ENCODE data around the gene ELL2. TPM values are rescaled to one million over a fixed set of nuclear protein-coding genes. Genes with fewer than 3 reads are reported as not detected.
A peak's percentile ranks its signal among the peaks of the same experiment; 100 is the strongest.
"Not testable (repeated sequence)": the region's sequence is repeated elsewhere in the genome, so short reads cannot be mapped to it uniquely, and the experiment has no call there.

Gene ELL2
- total RNA-seq, 1 experiment from 2014 or later = 14.4 TPM

GRCh38 chr5:95856501-95856981 lies 105.1 kb downstream of the ELL2 start:
- no peak for DNase-seq
- Histone ChIP-seq H3K36me3 (replicated peaks; ENCODE audit: control insufficient read depth, insufficient read depth, low read length) (no peaks in the 10 kb centered on the region), H3K4me3 (ENCODE audit: insufficient read depth, low read depth, low read length) (no peak overlapping the region), H3K27me3 (ENCODE audit: control insufficient read depth, insufficient read depth, low read length) (no peaks in the 10 kb centered on the region)

DNA sequence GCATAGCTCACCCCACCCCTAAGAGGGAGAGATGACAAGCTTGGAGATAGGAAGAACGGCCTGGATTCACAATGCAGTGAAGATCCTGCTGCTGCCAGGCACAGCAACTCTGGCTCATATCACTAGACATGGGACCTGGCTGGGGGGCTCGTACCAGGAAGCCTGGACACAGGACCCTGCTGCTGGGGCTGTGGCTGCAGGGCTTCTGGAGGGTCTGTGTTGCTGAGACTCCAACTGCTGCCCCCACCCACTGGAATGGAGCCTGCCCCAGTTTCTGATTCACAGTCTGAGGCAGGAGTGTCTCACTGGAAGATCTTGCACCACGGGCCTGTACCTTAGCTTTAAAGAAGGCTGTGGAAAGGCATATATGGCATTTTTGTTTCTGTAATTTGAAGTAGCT lies 108.2 kb downstream of the ELL2 start:
- no peak overlapping the region for H3K4me3 ChIP-seq (ENCODE audit: insufficient read depth, low read depth, low read length)
- H3K36me3 ChIP-seq (replicated peaks; ENCODE audit: control insufficient read depth, insufficient read depth, low read length) = no peaks in the 10 kb centered on the region
- DNase-seq = no peak
- no peaks in the 10 kb centered on the region for H3K27me3 ChIP-seq (ENCODE audit: control insufficient read depth, insufficient read depth, low read length)

DNA sequence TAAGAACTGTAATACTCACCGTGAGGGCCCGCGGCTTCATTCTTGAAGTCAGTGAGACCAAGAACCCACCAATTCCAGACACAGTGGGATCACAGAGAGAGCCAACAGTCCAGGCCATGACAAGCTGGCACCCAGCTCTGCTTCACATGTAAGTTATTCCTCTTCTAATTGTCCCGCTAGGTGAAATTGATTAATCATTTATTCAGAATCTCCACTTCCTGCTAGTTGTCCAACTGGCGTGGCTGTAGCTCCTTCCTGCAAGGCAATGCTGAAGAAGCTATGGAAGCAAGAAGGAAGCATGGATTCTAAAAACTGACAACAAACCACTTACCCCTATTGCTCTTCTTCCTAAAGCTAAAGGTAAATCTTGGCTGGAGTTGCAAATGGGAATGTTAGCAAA lies 109.1 kb downstream of the ELL2 start:
- Histone ChIP-seq H3K36me3 (replicated peaks; ENCODE audit: control insufficient read depth, insufficient read depth, low read length) (no peaks in the 10 kb centered on the region), H3K27me3 (ENCODE audit: control insufficient read depth, insufficient read depth, low read length) (no peaks in the 10 kb centered on the region), H3K4me3 (ENCODE audit: insufficient read depth, low read depth, low read length) (no peak overlapping the region)
- DNase-seq = no peak

DNA sequence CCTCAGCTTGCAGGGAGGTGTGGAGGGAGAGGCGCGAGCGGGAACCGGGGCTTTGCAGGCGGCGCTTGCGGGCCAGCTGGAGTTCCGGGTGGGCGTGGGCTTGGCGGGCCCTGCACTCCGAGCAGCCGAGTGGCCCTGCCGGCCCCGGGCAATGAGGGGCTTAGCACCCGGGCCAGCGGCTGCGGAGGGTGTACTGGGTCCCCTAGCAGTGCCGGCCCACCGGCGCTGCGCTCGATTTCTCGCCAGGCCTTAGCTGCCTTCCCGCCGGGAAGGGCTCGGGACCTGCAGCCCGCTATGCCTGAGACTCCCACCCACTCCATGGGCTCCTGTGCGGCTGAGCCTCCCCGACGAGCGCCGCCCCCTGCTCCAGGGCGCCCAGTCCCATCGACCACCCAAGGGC lies 110.5 kb downstream of the ELL2 start:
- not testable (repeated sequence) for DNase-seq; H3K27me3 ChIP-seq (ENCODE audit: control insufficient read depth, insufficient read depth, low read length); H3K36me3 ChIP-seq (replicated peaks; ENCODE audit: control insufficient read depth, insufficient read depth, low read length); H3K4me3 ChIP-seq (ENCODE audit: insufficient read depth, low read depth, low read length)

DNA sequence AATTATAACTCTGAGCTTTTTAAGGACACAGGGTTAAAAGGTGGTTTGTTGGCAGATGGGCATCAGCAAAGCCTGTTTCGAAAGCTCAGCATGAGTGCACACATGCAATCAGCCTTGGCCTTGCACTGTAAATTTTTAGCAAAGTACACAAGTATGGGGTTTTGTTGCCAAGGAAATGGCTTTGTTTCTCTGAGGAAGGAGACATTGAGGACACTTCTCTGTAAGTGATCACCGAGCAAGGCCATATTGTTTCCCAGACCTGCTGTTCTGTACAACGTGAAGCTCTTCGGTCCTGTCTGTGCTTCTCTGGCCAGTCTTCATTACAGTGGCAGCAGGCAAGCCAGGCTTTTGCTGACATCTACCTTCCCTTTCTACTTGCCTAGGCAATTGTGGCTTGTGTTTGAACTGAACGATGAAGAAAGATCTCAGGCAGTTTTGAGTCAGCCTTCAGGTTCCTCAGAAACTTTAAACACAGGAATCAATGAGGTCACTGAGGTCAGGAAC lies 111.2 kb downstream of the ELL2 start:
- no peak for DNase-seq
- no peaks in the 10 kb centered on the region for H3K36me3 ChIP-seq (replicated peaks; ENCODE audit: control insufficient read depth, insufficient read depth, low read length)

DNA sequence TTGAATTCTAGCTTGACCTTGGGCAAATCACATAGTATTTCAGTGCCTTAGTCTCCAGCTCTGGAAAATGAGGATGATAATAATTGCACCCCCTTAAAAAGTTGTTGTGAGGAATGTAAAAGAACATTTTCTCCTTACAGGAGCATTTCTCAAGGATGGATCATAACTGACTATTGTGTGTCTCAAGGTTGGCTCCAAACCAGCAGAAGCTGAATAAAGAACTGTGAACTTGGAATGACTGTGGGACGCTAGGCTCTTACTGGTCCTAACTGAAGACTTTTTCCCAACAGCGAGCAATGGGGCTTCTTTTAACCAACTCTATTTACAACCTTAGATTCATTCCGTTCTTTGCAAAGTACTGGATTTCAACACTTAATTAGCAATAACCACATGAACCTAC lies 113.0 kb downstream of the ELL2 start:
- DNase-seq = no peak
- no peaks in the 10 kb centered on the region for H3K27me3 ChIP-seq (ENCODE audit: control insufficient read depth, insufficient read depth, low read length)
- no peak overlapping the region for H3K4me3 ChIP-seq (ENCODE audit: insufficient read depth, low read depth, low read length)
- H3K36me3 ChIP-seq (replicated peaks; ENCODE audit: control insufficient read depth, insufficient read depth, low read length) = no peaks in the 10 kb centered on the region

More for the DNA sequence above, 111.2 kb downstream of the ELL2 start:
- no peak overlapping the region for H3K4me3 ChIP-seq (ENCODE audit: insufficient read depth, low read depth, low read length)
- H3K27me3 ChIP-seq (ENCODE audit: control insufficient read depth, insufficient read depth, low read length) = no peaks in the 10 kb centered on the region

GRCh38 chr5:95847261-95847592 lies 114.4 kb downstream of the ELL2 start:
- no peaks in the 10 kb centered on the region for H3K36me3 ChIP-seq (replicated peaks; ENCODE audit: control insufficient read depth, insufficient read depth, low read length)
- no peaks in the 10 kb centered on the region for H3K27me3 ChIP-seq (ENCODE audit: control insufficient read depth, insufficient read depth, low read length)
- no peak for DNase-seq
- no peak overlapping the region for H3K4me3 ChIP-seq (ENCODE audit: insufficient read depth, low read depth, low read length)

- H3K27me3 ChIP-seq (ENCODE audit: control insufficient read depth, insufficient read depth, low read length) = no peaks in the 10 kb centered on the region
- no peak overlapping the region for H3K4me3 ChIP-seq (ENCODE audit: insufficient read depth, low read depth, low read length)
- peak; percentile 82 for DNase-seq
- H3K36me3 ChIP-seq (replicated peaks; ENCODE audit: control insufficient read depth, insufficient read depth, low read length) = no peaks in the 10 kb centered on the region
Observed at GRCh38 chr5:95846554-95847260, 114.9 kb downstream of the ELL2 start.

- H3K36me3 ChIP-seq (replicated peaks; ENCODE audit: control insufficient read depth, insufficient read depth, low read length) = no peaks in the 10 kb centered on the region
- H3K4me3 ChIP-seq (ENCODE audit: insufficient read depth, low read depth, low read length) = no peak overlapping the region
- H3K27me3 ChIP-seq (ENCODE audit: control insufficient read depth, insufficient read depth, low read length) = no peaks in the 10 kb centered on the region
- no peak for DNase-seq
Observed at GRCh38 chr5:95845391-95845790, 116.3 kb downstream of the ELL2 start.

- Histone ChIP-seq H3K4me3 (ENCODE audit: insufficient read depth, low read depth, low read length) (no peak overlapping the region), H3K27me3 (ENCODE audit: control insufficient read depth, insufficient read depth, low read length) (no peaks in the 10 kb centered on the region), H3K36me3 (replicated peaks; ENCODE audit: control insufficient read depth, insufficient read depth, low read length) (no peaks in the 10 kb centered on the region)
- no peak for DNase-seq
Observed at GRCh38 chr5:95843733-95844223, 117.9 kb downstream of the ELL2 start.

DNA sequence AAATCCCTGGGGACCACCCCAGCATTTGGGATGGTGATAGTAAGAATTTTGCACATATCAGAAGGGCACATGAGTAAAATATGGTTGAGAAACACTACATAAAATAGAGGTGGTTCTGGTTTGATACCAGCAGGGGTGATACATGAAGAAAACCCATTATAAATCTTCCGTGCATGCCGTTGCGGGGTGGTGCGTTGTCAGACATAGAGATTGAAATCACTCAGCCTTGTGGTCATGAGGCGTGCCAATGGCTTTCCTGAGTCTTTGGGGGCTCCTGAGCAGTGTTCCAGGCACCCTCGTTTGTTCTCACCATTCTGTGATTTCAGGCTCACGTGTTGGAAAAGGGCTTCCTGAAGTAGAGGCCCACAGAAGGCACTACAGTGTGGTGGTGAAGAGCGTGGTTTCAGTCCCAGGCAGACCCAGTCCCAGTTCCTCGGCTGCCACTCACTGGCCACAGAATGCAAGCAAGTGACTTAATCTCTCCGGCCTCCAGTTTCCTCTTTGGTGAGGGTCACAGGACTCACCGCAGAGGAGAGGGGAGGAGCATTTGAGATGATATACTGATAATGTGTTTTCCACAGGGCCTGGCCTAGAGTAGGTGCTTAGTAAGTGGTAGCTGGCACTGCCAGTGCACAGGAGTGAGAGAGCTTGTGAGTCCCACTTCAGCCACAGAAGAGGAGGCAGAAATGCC lies 118.7 kb downstream of the ELL2 start:
- Histone ChIP-seq H3K36me3 (replicated peaks; ENCODE audit: control insufficient read depth, insufficient read depth, low read length) (no peaks in the 10 kb centered on the region), H3K4me3 (ENCODE audit: insufficient read depth, low read depth, low read length) (no peak overlapping the region), H3K27me3 (ENCODE audit: control insufficient read depth, insufficient read depth, low read length) (no peaks in the 10 kb centered on the region)
- DNase-seq = no peak

DNA sequence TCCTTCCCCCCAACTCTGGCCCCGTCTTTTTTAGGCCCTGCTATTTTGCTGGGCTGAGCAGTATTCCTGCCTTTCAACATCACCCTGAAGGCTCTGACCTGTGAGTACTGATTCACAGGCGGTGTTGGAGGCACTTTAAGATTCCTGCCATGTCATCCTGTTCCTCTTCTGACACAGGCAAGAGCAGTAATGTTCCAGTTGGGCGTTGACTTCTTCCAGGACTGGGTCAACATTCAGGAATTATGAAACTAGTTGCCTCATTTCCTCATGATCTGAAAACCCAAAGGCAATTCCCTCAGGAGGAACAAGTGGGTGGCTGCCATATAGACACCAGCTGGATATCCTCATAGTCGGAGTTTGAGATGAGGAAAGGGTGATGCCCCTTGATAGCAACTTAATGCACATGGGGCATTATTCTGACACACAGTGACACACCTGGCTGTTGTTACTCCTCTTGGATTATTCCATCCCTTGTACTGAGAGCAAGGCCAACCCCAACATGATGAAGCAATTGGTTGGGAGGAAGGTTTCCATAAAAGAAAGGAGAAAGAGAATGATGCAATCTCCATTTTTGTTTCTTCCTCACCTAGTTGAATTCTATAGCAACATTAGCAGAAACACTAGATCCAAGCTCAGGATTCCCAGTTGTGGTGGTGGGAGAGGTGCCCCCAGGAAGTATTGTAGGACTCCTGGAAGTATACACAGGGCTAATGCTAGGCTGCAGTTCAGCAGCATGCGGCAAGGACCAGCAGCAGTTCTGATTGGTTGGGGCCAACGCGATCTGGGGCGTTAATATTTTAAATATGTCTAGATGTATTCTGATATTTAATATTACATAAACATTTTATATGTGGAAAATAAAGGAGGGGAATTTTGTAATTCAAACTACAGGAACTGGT lies 119.5 kb downstream of the ELL2 start:
- H3K36me3 ChIP-seq (replicated peaks; ENCODE audit: control insufficient read depth, insufficient read depth, low read length) = no peaks in the 10 kb centered on the region
- DNase-seq = no peak
- no peaks in the 10 kb centered on the region for H3K27me3 ChIP-seq (ENCODE audit: control insufficient read depth, insufficient read depth, low read length)
- no peak overlapping the region for H3K4me3 ChIP-seq (ENCODE audit: insufficient read depth, low read depth, low read length)

- Histone ChIP-seq H3K4me3 (ENCODE audit: insufficient read depth, low read depth, low read length) (no peak overlapping the region), H3K36me3 (replicated peaks; ENCODE audit: control insufficient read depth, insufficient read depth, low read length) (no peaks in the 10 kb centered on the region), H3K27me3 (ENCODE audit: control insufficient read depth, insufficient read depth, low read length) (no peaks in the 10 kb centered on the region)
- DNase-seq = no peak
Observed at GRCh38 chr5:95840956-95841705, 120.5 kb downstream of the ELL2 start.

- no peaks in the 10 kb centered on the region for H3K27me3 ChIP-seq (ENCODE audit: control insufficient read depth, insufficient read depth, low read length)
- DNase-seq = no peak
- no peaks in the 10 kb centered on the region for H3K36me3 ChIP-seq (replicated peaks; ENCODE audit: control insufficient read depth, insufficient read depth, low read length)
- H3K4me3 ChIP-seq (ENCODE audit: insufficient read depth, low read depth, low read length) = no peak overlapping the region
Observed at GRCh38 chr5:95839658-95840057, 122.0 kb downstream of the ELL2 start.

All from H7 (cell line).